GM12878 (cell line): ENCODE results near the gene PPP4R1. TPM values are rescaled to one million over a fixed set of nuclear protein-coding genes. Genes with fewer than 3 reads are reported as not detected.

Experiments
- ATAC-seq: fragments of 200-7000 bp; cut with Tn5 transposase; 3 replicates; pipeline ENCODE4 v1.9.1; 2020; ENCODE audit warnings: mild to moderate bottlenecking, moderate library complexity
- BruUV-seq: library from RNA; stranded (reverse); fragments of 400-500 nt; replicated peaks from 2 replicates; lab custom pipeline; 2021; lab: Mats Ljungman, UMichigan
- CTCF ChIA-PET: fragments of 300-600 bp; sonication (Branson Sonifier 250); formaldehyde crosslinking; extraction: SDS; loops from one replicate; lab custom pipeline; 2021; ENCODE audit warnings: inconsistent platforms; lab: Yijun Ruan, JAX
- POLR2A ChIA-PET: fragments of 350-600 bp; formaldehyde crosslinking; extraction: SDS; loops from one replicate; lab custom pipeline; 2021; ENCODE audit warnings: inconsistent platforms; lab: Charles Lee
- RAD21 ChIA-PET: fragments of 300-600 bp; sonication (Branson Sonifier 250); formaldehyde crosslinking; loops from one replicate; lab custom pipeline; 2023; ENCODE audit warnings: antibody characterized with exemption; ENCODE audit not compliant: unreplicated experiment; lab: Charles Lee
- SMC1A ChIA-PET: fragments of 300-600 bp; sonication (Branson Sonifier 250); formaldehyde crosslinking; loops from one replicate; lab custom pipeline; 2023; ENCODE audit not compliant: unreplicated experiment, uncharacterized antibody; lab: Charles Lee
- DNase-seq: peaks from one replicate; pipeline ENCODE4 v3.0.0-alpha.2; 2011; ENCODE audit warnings: low read depth, low spot score
- FAIRE-seq: peaks from 3 replicates; lab custom pipeline; 2011; peaks lifted over from hg19 to GRCh38; lab: Jason Lieb, UNC
- H2AFZ ChIP-seq: 2 replicates; pipeline ENCODE4 v1.6.0; 2011; ENCODE audit warnings: low read depth, low read length, control low read depth; ENCODE audit not compliant: control insufficient read depth
- H3K27ac ChIP-seq: 2 replicates; pipeline ENCODE4 v1.5.1; 2011; ENCODE audit warnings: control low read depth; ENCODE audit not compliant: control insufficient read depth, insufficient read depth
- H3K27me3 ChIP-seq, 2 experiments: replicated peaks in 1 of 2; 2 replicates each; pipeline versions ENCODE4 v1.6.0 to v1.6.1; 2011; ENCODE audit warnings: low read length in 1 of 2; ENCODE audit not compliant: control insufficient read depth in 2 of 2, insufficient read depth in 2 of 2
- H3K36me3 ChIP-seq, 2 experiments: 2 replicates each; pipeline ENCODE4 v1.5.1; 2011; ENCODE audit warnings: low read length in 1 of 2; ENCODE audit not compliant: control insufficient read depth in 2 of 2, insufficient read depth in 2 of 2
- H3K4me1 ChIP-seq: 2 replicates; pipeline ENCODE4 v1.6.1; 2011; ENCODE audit warnings: mild to moderate bottlenecking, low read length, moderate library complexity, mixed read lengths; ENCODE audit not compliant: control insufficient read depth, insufficient read depth
- H3K4me2 ChIP-seq: 2 replicates; pipeline ENCODE4 v1.6.0; 2011; ENCODE audit warnings: control low read depth; ENCODE audit not compliant: control insufficient read depth, insufficient read depth
- H3K4me3 ChIP-seq: fragments of 200-600 bp; sonication (generic); 2 replicates; pipeline ENCODE4 v1.5.1; 2016
- H3K79me2 ChIP-seq: 2 replicates; pipeline ENCODE4 v1.6.0; 2011; ENCODE audit warnings: low read length; ENCODE audit not compliant: control insufficient read depth, insufficient read depth
- H3K9ac ChIP-seq: 2 replicates; pipeline ENCODE4 v1.8.0; 2011; ENCODE audit warnings: low read length, control low read depth, mixed read lengths; ENCODE audit not compliant: control insufficient read depth, insufficient read depth
- H3K9me3 ChIP-seq: replicated peaks from 3 replicates; pipeline ENCODE4 v1.5.1; 2011; ENCODE audit warnings: mild to moderate bottlenecking, low read length; ENCODE audit not compliant: control insufficient read depth, insufficient read depth
- H4K20me1 ChIP-seq: 2 replicates; pipeline ENCODE4 v1.6.0; 2011; ENCODE audit not compliant: control insufficient read depth, insufficient read depth
- FOS ChIP-seq: IDR thresholded peaks from 3 replicates; pipeline ENCODE4 v1.6.1; 2011; ENCODE audit warnings: borderline replicate concordance; ENCODE audit not compliant: insufficient read length; ENCODE audit errors: extremely low read depth
- IRF3 ChIP-seq: fragments of 450-650 bp; IDR thresholded peaks from 2 replicates; pipeline ENCODE4 v1.6.1; 2014; ENCODE audit warnings: mild to moderate bottlenecking
- MXI1 ChIP-seq: fragments of 150-350 bp; IDR thresholded peaks from 2 replicates; pipeline ENCODE4 v1.6.1; 2011; ENCODE audit warnings: low read depth, mild to moderate bottlenecking, inconsistent platforms, low read length, improper control_type of control experiment
- RELA ChIP-seq: fragments of 450-650 bp; IDR thresholded peaks from 2 replicates; pipeline ENCODE4 v1.8.0; 2014; ENCODE audit warnings: borderline replicate concordance; ENCODE audit not compliant: partially characterized antibody
- REST ChIP-seq: IDR thresholded peaks from 2 replicates; pipeline ENCODE4 v1.6.1; 2012; ENCODE audit warnings: mild to moderate bottlenecking, low read depth, low read length
- SMAD5 ChIP-seq: IDR thresholded peaks from 2 replicates; pipeline ENCODE4 v1.6.1; 2016; ENCODE audit warnings: antibody characterized with exemption, low read depth
- SP1 ChIP-seq: IDR thresholded peaks from one replicate; pipeline ENCODE4 v1.6.1; 2011; ENCODE audit warnings: low read depth, low read length
- TBL1XR1 ChIP-seq: IDR thresholded peaks from 2 replicates; pipeline ENCODE4 v1.6.1; 2012; ENCODE audit warnings: low read depth, low read length, improper control_type of control experiment
- ZNF24 ChIP-seq: fragments of 450-650 bp; IDR thresholded peaks from 2 replicates; pipeline ENCODE4 v1.6.1; 2017; ENCODE audit warnings: antibody characterized with exemption, mild to moderate bottlenecking
- WGBS: methylation state at CpG from one replicate; pipeline ENCODE4 v1.1.6; 2016; ENCODE audit warnings: low lambda C conversion rate; ENCODE audit not compliant: insufficient replicate concordance, insufficient coverage; ENCODE audit errors: missing lambda C conversion rate; 5-methylcytosine and 5-hydroxymethylcytosine counted together
- in situ Hi-C: fragments of 300-500 bp; cut with MboI; formaldehyde crosslinking; loops from 9 replicates; pipeline ENCODE4 v1.14.3; 2018; ENCODE audit warnings: mixed read lengths
- intact Hi-C: fragments of 100-400 bp; cut with micrococcal nuclease; formaldehyde crosslinking; loops from one replicate; pipeline ENCODE4 v1.14.2; 2022; ENCODE audit not compliant: unreplicated experiment
- polyA plus RNA-seq, 11 experiments: library from polyadenylated mRNA; depleted of rRNA in 4 of 11; unstranded in 6 of 11; stranded (reverse) in 5 of 11; fragments of >200 nt; fragmentation: Nextera tagmentation in 4 of 11; fragmentation: Illumina TruSeq in 1 of 11; extraction: Ambion mirVana in 4 of 11; extraction: Trizol in 1 of 11; gene quantifications; 1 replicate in 1 of 11; 2 replicates in 10 of 11; pipeline versions ENCODE4 v1.2.1 to v1.2.3, GENCODE V29; 2011 to 2016; ENCODE audit warnings: inconsistent platforms in 2 of 11, missing spikeins in 2 of 11, low read depth in 1 of 11
- small RNA-seq: library from RNA; depleted of rRNA; stranded (forward); fragments of <200 nt; gene quantifications from one replicate; pipeline ENCODE3, GENCODE V24; 2014
- total RNA-seq, 4 experiments: library from RNA; depleted of rRNA in 3 of 4; stranded (reverse); fragments of >200 nt in 3 of 4; fragmentation: Illumina TruSeq in 1 of 4; extraction: Trizol in 1 of 4; gene quantifications; 2 replicates each; pipeline versions ENCODE4 v1.2.1 to v1.2.3, GENCODE V29; 2013 to 2021

The PPP4R1 gene
- total and polyA plus RNA-seq, 10 of the 15 experiments (the other 5 are each of a cell fraction or from before 2014, with no cell fraction given): 10.9 to 44.4 (median 26.0) TPM

GRCh38 chr18:9506046-9506792 is 108.1 kb downstream of the PPP4R1 start:
- ChIA-PET RAD21 (interaction anchor here (1.0 to 2.0 kb wide), 2 partner anchors 9 to 10 kb away, joined by 3 to 7 read pairs; no protein-coding TSS in a partner anchor), POLR2A (interaction anchor here (0.8 kb wide), 1 partner anchor 8 kb away, joined by 3 read pairs; no protein-coding TSS in a partner anchor), SMC1A (interaction anchor here (1.0 to 2.5 kb wide), 4 partner anchors 8 to 169 kb away, joined by 3 to 5 read pairs (median 4); no protein-coding TSS in a partner anchor), CTCF (interaction anchor here (0.6 to 3.5 kb wide), 4 partner anchors 10 to 384 kb away, joined by 3 to 31 read pairs (median 4); no protein-coding TSS in a partner anchor)
- WGBS: 76% methylated on average over 4 of the region's 4 CpGs
- Histone ChIP-seq H2AFZ (no peak overlapping the region), H4K20me1 (no peaks in the 10 kb centered on the region), H3K9me3 (peaks cover 5% of the 10 kb centered on the region; the same call in 2 of the 3 replicates), H3K4me2 (no peak overlapping the region), H3K27ac (no peak overlapping the region), H3K4me3 (no peak overlapping the region), H3K36me3 (no peaks in the 10 kb centered on the region), H3K9ac (no peak overlapping the region), H3K79me2 (peaks cover 16% of the 10 kb centered on the region), H3K27me3 (no peaks in the 10 kb centered on the region), H3K4me1 (no peaks in the 10 kb centered on the region)
- TF ChIP-seq MXI1: no peak
- no peak for TF ChIP-seq TBL1XR1
- TF ChIP-seq SP1: no peak
- TF ChIP-seq RELA: no peak
- no peak for TF ChIP-seq IRF3
- no peak for TF ChIP-seq FOS
- no peak for TF ChIP-seq REST
- TF ChIP-seq SMAD5: no peak
- no peak for TF ChIP-seq ZNF24
- FAIRE-seq (no peak), DNase-seq (no peak), ATAC-seq (peak; percentile 64)
- intact Hi-C loops (no loop called here), in situ Hi-C loops (no loop called here)
- no TSS peak for BruUV-seq

Small RNA genes lying within 50 kb of the gene (small RNA-seq; reads per million reads assigned to genes)
- not detected for gene RNU2-27P
- not detected for gene RNU6-903P

Other genes starting within 250 kb of the PPP4R1 start
- gene RALBP1, start 139.0 kb downstream of the PPP4R1 start, total RNA-seq (2014; rRNA removed): 41.3 and 47.1 TPM in 2 replicates
- gene RALBP1, start 139.0 kb downstream of the PPP4R1 start, total RNA-seq (2014; rRNA removed; fragmentation: Illumina TruSeq; extraction: Trizol): 43.8 and 45.6 TPM in 2 replicates
- 46.9 and 50.5 TPM in 2 replicates for gene RALBP1, start 139.0 kb downstream of the PPP4R1 start, total RNA-seq (2021)
- 38.6 and 42.7 TPM in 2 replicates for gene RALBP1, start 139.0 kb downstream of the PPP4R1 start, polyA plus RNA-seq (2011; rRNA removed)
- gene RALBP1, start 139.0 kb downstream of the PPP4R1 start, polyA plus RNA-seq (2014; fragmentation: Illumina TruSeq; extraction: Trizol): 42.2 and 44.2 TPM in 2 replicates
- gene RALBP1, start 139.0 kb downstream of the PPP4R1 start, polyA plus RNA-seq (2014; fragmentation: Nextera tagmentation; extraction: Ambion mirVana): 10 to 100 TPM; 11.2 to 17.9 TPM
- gene RALBP1, start 139.0 kb downstream of the PPP4R1 start, polyA plus RNA-seq (2014; rRNA removed): 39.2 and 44.0 TPM in 2 replicates
- gene RALBP1, start 139.0 kb downstream of the PPP4R1 start, polyA plus RNA-seq (2016; fragmentation: Nextera tagmentation; extraction: Ambion mirVana): 10 to 100 TPM; 41.1 to 42.5 TPM
- gene RAB31, start 93.7 kb upstream of the PPP4R1 start, total RNA-seq (2014; rRNA removed): 11.6 and 12.0 TPM in 2 replicates
- gene RAB31, start 93.7 kb upstream of the PPP4R1 start, total RNA-seq (2014; rRNA removed; fragmentation: Illumina TruSeq; extraction: Trizol): 12.7 TPM in 2 replicates
- 19.4 and 23.3 TPM in 2 replicates for gene RAB31, start 93.7 kb upstream of the PPP4R1 start, total RNA-seq (2021)
- gene RAB31, start 93.7 kb upstream of the PPP4R1 start, polyA plus RNA-seq (2011; rRNA removed): 0.62 and 0.80 TPM in 2 replicates
- 14.8 and 17.5 TPM in 2 replicates for gene RAB31, start 93.7 kb upstream of the PPP4R1 start, polyA plus RNA-seq (2014; fragmentation: Illumina TruSeq; extraction: Trizol)
- gene RAB31, start 93.7 kb upstream of the PPP4R1 start, polyA plus RNA-seq (2014; fragmentation: Nextera tagmentation; extraction: Ambion mirVana): 1 to 10 TPM; 6.4 to 8.9 TPM
- 8.9 and 9.2 TPM in 2 replicates for gene RAB31, start 93.7 kb upstream of the PPP4R1 start, polyA plus RNA-seq (2014; rRNA removed)
- 10 to 100 TPM; 18.1 to 21.3 TPM for gene RAB31, start 93.7 kb upstream of the PPP4R1 start, polyA plus RNA-seq (2016; fragmentation: Nextera tagmentation; extraction: Ambion mirVana)